Thyroid gland (tissue), 4 donors: ENCODE results near the gene ARHGAP22. TPM values are rescaled to one million over a fixed set of nuclear protein-coding genes. Genes with fewer than 3 reads are reported as not detected.
A peak's percentile ranks its signal among the peaks of the same experiment; 100 is the strongest.

Experiments used
- DNase-seq, 2 donors: peaks; one replicate each; pipeline ENCODE4 v3.0.0-alpha.2; 2019
- H3K27ac ChIP-seq, 3 donors: fragments of 200-600 bp; sonication (generic); 1 replicate in 2 of 3; 2 replicates in 1 of 3; pipeline ENCODE4 v1.5.1; 2016 to 2019; ENCODE audit warnings: mild to moderate bottlenecking in 1 of 3, moderate library complexity in 1 of 3
- H3K27me3 ChIP-seq: fragments of 200-600 bp; sonication (generic); one replicate; pipeline ENCODE4 v1.5.1; 2019
- H3K36me3 ChIP-seq, 2 donors: fragments of 200-600 bp; sonication (generic); one replicate each; pipeline ENCODE4 v1.5.1; 2016 to 2019
- H3K4me1 ChIP-seq, 2 donors: fragments of 200-600 bp; sonication (generic); one replicate each; pipeline ENCODE4 v1.5.1; 2017 to 2019
- H3K4me3 ChIP-seq, 3 donors: fragments of 200-600 bp; sonication (generic); replicated peaks in 1 of 3; 1 replicate in 2 of 3; 2 replicates in 1 of 3; pipeline ENCODE4 v1.5.1; 2016; ENCODE audit warnings: mild to moderate bottlenecking in 1 of 3
- H3K9me3 ChIP-seq: fragments of 200-600 bp; sonication (generic); one replicate; pipeline ENCODE4 v1.5.1; 2017
- CTCF ChIP-seq, 6 experiments: fragments of 200-600 bp in 3 of 6; fragments of 450-650 bp in 3 of 6; sonication (generic) in 3 of 6; IDR thresholded peaks; one replicate each; pipeline ENCODE4 v1.5.1; 2016 to 2019; ENCODE audit warnings: antibody characterized with exemption in 6 of 6, mild to moderate bottlenecking in 2 of 6, inconsistent platforms in 1 of 6, moderate library complexity in 1 of 6
- POLR2A ChIP-seq, 2 donors: fragments of 450-650 bp; IDR thresholded peaks; one replicate each; pipeline ENCODE4 v1.6.1; 2017; ENCODE audit warnings: antibody characterized with exemption in 2 of 2, mild to moderate bottlenecking in 2 of 2, moderate library complexity in 1 of 2
- WGBS, 2 donors: methylation state at CpG; one replicate each; pipeline ENCODE4 v1.1.5; 2017; 5-methylcytosine and 5-hydroxymethylcytosine counted together
- intact Hi-C: fragments of 100-400 bp; cut with DNase I; formaldehyde crosslinking; loops from one replicate; pipeline ENCODE4 v1.15.1; 2023
- total RNA-seq, 4 donors: library from RNA; depleted of rRNA; stranded (reverse); fragments of >200 nt; gene quantifications; one replicate each; pipeline ENCODE4 v1.2.3, GENCODE V29; 2016

The ARHGAP22 gene
- total RNA-seq, 4 donors from 2014 or later: 3.4 to 29.5 (median 19.1) TPM

- 72 to 84% methylated on average over 4 of the region's 4 CpGs for WGBS, 2 donors
- Histone ChIP-seq H3K9me3 (no peaks in the 10 kb centered on the region), H3K27me3 (no peaks in the 10 kb centered on the region), H3K36me3 (no peaks in the 10 kb centered on the region), H3K4me1 (no peaks in the 10 kb centered on the region), H3K27ac (no peak overlapping the region), H3K4me3 (no peak overlapping the region)
- TF ChIP-seq CTCF (IDR thresholded peaks at IDR 0.05) (no peak), POLR2A (IDR thresholded peaks at IDR 0.05) (no peak)
- no peak for DNase-seq
- intact Hi-C loops: no loop called here
Measured at GRCh38 chr10:48594371-48594770, 10.5 kb downstream of the ARHGAP22 start.

- Histone ChIP-seq H3K4me1 (no peaks in the 10 kb centered on the region), H3K4me3 (no peak overlapping the region), H3K9me3 (no peaks in the 10 kb centered on the region), H3K36me3 (no peaks in the 10 kb centered on the region), H3K27me3 (no peaks in the 10 kb centered on the region), H3K27ac (no peak overlapping the region)
- DNase-seq: no peak
- 91 to 97% methylated on average over 6 of the region's 6 CpGs for WGBS, 2 donors
- intact Hi-C loops: no loop called here
- TF ChIP-seq POLR2A (IDR thresholded peaks at IDR 0.05) (no peak), CTCF (IDR thresholded peaks at IDR 0.05) (no peak)
Measured at GRCh38 chr10:48592346-48592745, 12.5 kb downstream of the ARHGAP22 start.

GRCh38 chr10:48590945-48591344 is 13.9 kb downstream of the ARHGAP22 start:
- intact Hi-C loops: no loop called here
- WGBS, 2 donors: 41 to 47% methylated on average over 10 of the region's 10 CpGs
- Histone ChIP-seq H3K36me3 (no peaks in the 10 kb centered on the region), H3K4me1 (no peaks in the 10 kb centered on the region), H3K27ac (no peak overlapping the region), H3K4me3 (no peak overlapping the region), H3K9me3 (no peaks in the 10 kb centered on the region), H3K27me3 (no peaks in the 10 kb centered on the region)
- TF ChIP-seq POLR2A (IDR thresholded peaks at IDR 0.05): no peak
- TF ChIP-seq CTCF (IDR thresholded peaks at IDR 0.05): no peak
- DNase-seq: peak; percentile 52 to 57

GRCh38 chr10:48589266-48589665 is 15.6 kb downstream of the ARHGAP22 start:
- no peak for TF ChIP-seq POLR2A (IDR thresholded peaks at IDR 0.05)

GRCh38 chr10:48587819-48588218 is 17.1 kb downstream of the ARHGAP22 start:
- intact Hi-C loops: no loop called here
- Histone ChIP-seq H3K4me1 (no peaks in the 10 kb centered on the region), H3K27me3 (no peaks in the 10 kb centered on the region), H3K4me3 (no peak overlapping the region), H3K27ac (no peak overlapping the region), H3K9me3 (no peaks in the 10 kb centered on the region), H3K36me3 (no peaks in the 10 kb centered on the region)
- DNase-seq: no peak
- WGBS, 2 donors: 86 to 94% methylated on average over 2 to 3 of the region's 3 CpGs
- TF ChIP-seq CTCF (IDR thresholded peaks at IDR 0.05) (no peak), POLR2A (IDR thresholded peaks at IDR 0.05) (no peak)

More at GRCh38 chr10:48589266-48589665, 15.6 kb downstream of the ARHGAP22 start:
- Histone ChIP-seq H3K9me3 (no peaks in the 10 kb centered on the region), H3K4me3 (no peak overlapping the region), H3K36me3 (no peaks in the 10 kb centered on the region), H3K4me1 (no peaks in the 10 kb centered on the region), H3K27me3 (no peaks in the 10 kb centered on the region), H3K27ac (no peak overlapping the region)
- no peak for DNase-seq
- intact Hi-C loops: no loop called here
- 75 to 83% methylated on average over 5 of the region's 5 CpGs for WGBS, 2 donors

- no peak overlapping the region for H3K4me3 ChIP-seq
- 67 to 72% methylated on average over 1 to 2 of the region's 2 CpGs for WGBS, 2 donors
- DNase-seq: no peak
- TF ChIP-seq POLR2A (IDR thresholded peaks at IDR 0.05) (no peak), CTCF (IDR thresholded peaks at IDR 0.05) (no peak)
- no peaks in the 10 kb centered on the region for H3K27me3 ChIP-seq
- no peaks in the 10 kb centered on the region for H3K36me3 ChIP-seq
- intact Hi-C loops: no loop called here
- no peaks in the 10 kb centered on the region for H3K4me1 ChIP-seq
- no peak overlapping the region for H3K27ac ChIP-seq
- H3K9me3 ChIP-seq: no peaks in the 10 kb centered on the region
Measured at GRCh38 chr10:48587101-48587500, 17.8 kb downstream of the ARHGAP22 start.
